Trophoblast cell (in vitro differentiated cells and primary cell): Measurements from ENCODE around the gene DESI1. TPM values are rescaled to one million over a fixed set of nuclear protein-coding genes. Genes with fewer than 3 reads are reported as not detected.

ENCODE experiments used
- DNase-seq, 2 donors: peaks; one replicate each; pipeline ENCODE4 v3.0.0-alpha.2; 2016
- H2AFZ ChIP-seq: 2 replicates; pipeline ENCODE4 v1.6.1; 2013; ENCODE audit warnings: low read length, moderate library complexity, mild to moderate bottlenecking; ENCODE audit not compliant: insufficient read depth, poor library complexity
- H2AK5ac ChIP-seq: 2 replicates; pipeline ENCODE4 v1.6.1; 2013; ENCODE audit warnings: mild to moderate bottlenecking, low read length
- H2BK120ac ChIP-seq: 2 replicates; pipeline ENCODE4 v1.6.1; 2013; ENCODE audit warnings: low read length, mild to moderate bottlenecking, moderate library complexity; ENCODE audit not compliant: insufficient read depth, poor library complexity
- H2BK12ac ChIP-seq: 2 replicates; pipeline ENCODE4 v1.6.1; 2013; ENCODE audit warnings: mild to moderate bottlenecking, low read length, moderate library complexity
- H2BK5ac ChIP-seq: 2 replicates; pipeline ENCODE4 v1.6.1; 2013; ENCODE audit warnings: low read length, low read depth, moderate library complexity, mild to moderate bottlenecking; ENCODE audit not compliant: poor library complexity
- H3K14ac ChIP-seq: 2 replicates; pipeline ENCODE4 v1.6.1; 2013; ENCODE audit warnings: mild to moderate bottlenecking, low read length
- H3K18ac ChIP-seq: 2 replicates; pipeline ENCODE4 v1.6.1; 2013; ENCODE audit warnings: mild to moderate bottlenecking, low read length
- H3K23ac ChIP-seq: 2 replicates; pipeline ENCODE4 v1.6.1; 2013; ENCODE audit warnings: low read length
- H3K27ac ChIP-seq: 2 replicates; pipeline ENCODE4 v1.5.1; 2013; ENCODE audit warnings: low read depth, mild to moderate bottlenecking, inconsistent platforms, low read length, moderate library complexity
- H3K27me3 ChIP-seq: 2 replicates; pipeline ENCODE4 v1.6.1; 2013; ENCODE audit warnings: inconsistent platforms, mild to moderate bottlenecking, low read length, moderate library complexity; ENCODE audit not compliant: insufficient read depth
- H3K36me3 ChIP-seq, 2 experiments: 1 replicate in 1 of 2; 2 replicates in 1 of 2; pipeline ENCODE4 v1.6.1; 2013; ENCODE audit warnings: low read length in 2 of 2, mild to moderate bottlenecking in 2 of 2, moderate library complexity in 1 of 2; ENCODE audit not compliant: insufficient read depth in 2 of 2, control insufficient read depth in 1 of 2
- H3K4ac ChIP-seq: 2 replicates; pipeline ENCODE4 v1.6.1; 2013; ENCODE audit warnings: low read depth, mild to moderate bottlenecking, low read length, moderate library complexity
- H3K4me1 ChIP-seq, 2 experiments: 1 replicate in 1 of 2; 2 replicates in 1 of 2; pipeline ENCODE4 v1.6.1; 2013; ENCODE audit warnings: low read length in 2 of 2, mild to moderate bottlenecking in 2 of 2, moderate library complexity in 1 of 2; ENCODE audit not compliant: insufficient read depth in 2 of 2, control insufficient read depth in 1 of 2
- H3K4me2 ChIP-seq: 2 replicates; pipeline ENCODE4 v1.6.1; 2013; ENCODE audit warnings: inconsistent platforms, mild to moderate bottlenecking, low read length, moderate library complexity
- H3K4me3 ChIP-seq: 2 replicates; pipeline ENCODE4 v1.5.1; 2013; ENCODE audit warnings: mild to moderate bottlenecking, low read depth, low read length, inconsistent platforms
- H3K79me1 ChIP-seq: one replicate; pipeline ENCODE4 v1.6.1; 2013; ENCODE audit warnings: low read length
- H3K79me2 ChIP-seq: 2 replicates; pipeline ENCODE4 v1.6.1; 2013; ENCODE audit warnings: low read length, mild to moderate bottlenecking; ENCODE audit not compliant: control insufficient read depth, insufficient read depth, poor library complexity
- H3K9ac ChIP-seq: 2 replicates; pipeline ENCODE4 v1.6.1; 2013; ENCODE audit warnings: mild to moderate bottlenecking, low read length
- H3K9me3 ChIP-seq: 2 replicates; pipeline ENCODE4 v1.6.1; 2013; ENCODE audit warnings: low read depth, mild to moderate bottlenecking, control low read depth, inconsistent platforms, low read length; ENCODE audit not compliant: insufficient read depth
- H4K12ac ChIP-seq: 2 replicates; pipeline ENCODE4 v1.6.1; 2013; ENCODE audit warnings: low read depth, mild to moderate bottlenecking, low read length, moderate library complexity
- H4K8ac ChIP-seq: 2 replicates; pipeline ENCODE4 v1.6.1; 2013; ENCODE audit warnings: low read depth, mild to moderate bottlenecking, low read length, moderate library complexity
- H4K91ac ChIP-seq: one replicate; pipeline ENCODE4 v1.6.1; 2013; ENCODE audit warnings: low read depth, mild to moderate bottlenecking, low read length, moderate library complexity
- WGBS: extraction: QIAGEN DNeasy Blood & Tissue Kit; methylation state at CpG from one replicate; pipeline ENCODE4 v1.1.7; 2013; ENCODE audit warnings: missing lambda C conversion rate; ENCODE audit not compliant: insufficient read length, insufficient coverage; ENCODE audit errors: extremely low coverage; 5-methylcytosine and 5-hydroxymethylcytosine counted together
- polyA plus RNA-seq: library from polyadenylated mRNA; stranded (reverse); fragments of 200-250 nt; gene quantifications from 2 replicates; pipeline ENCODE4 v1.2.3, GENCODE V29; 2013

Gene DESI1
- 15.8 and 17.3 TPM in 2 replicates for polyA plus RNA-seq

- H2AFZ ChIP-seq = peak within 1 kb of the TSS; percentile 48
- H3K18ac ChIP-seq = peak within 1 kb of the TSS; percentile 61
- peaks cover 7% of the 10 kb centered on the region for H3K79me2 ChIP-seq
- peak within 1 kb of the TSS; percentile 18 for H2BK120ac ChIP-seq
- H3K9me3 ChIP-seq = no peaks in the 10 kb centered on the region
- H3K9ac ChIP-seq = peak within 1 kb of the TSS; percentile 86
- peak within 1 kb of the TSS; percentile 68 for H3K4ac ChIP-seq
- H2AK5ac ChIP-seq = peak within 1 kb of the TSS; percentile 69
- H3K4me2 ChIP-seq = peak within 1 kb of the TSS; percentile 79
- no peaks in the 10 kb centered on the region for H3K27me3 ChIP-seq
- peaks cover 9% of the 10 kb centered on the region for H3K79me1 ChIP-seq
- no CpG with 5 or more reads among the region's 40 CpGs for WGBS
- peak; percentile 20 to 35 for DNase-seq
- peak within 1 kb of the TSS; percentile 64 for H4K91ac ChIP-seq
- peak within 1 kb of the TSS; percentile 59 for H4K12ac ChIP-seq
- H3K23ac ChIP-seq = no peak within 1 kb of the TSS
- H3K4me3 ChIP-seq = peak within 1 kb of the TSS; percentile 92
- peaks cover 19 to 22% of the 10 kb centered on the region in 2 experiments for H3K36me3 ChIP-seq
- peak within 1 kb of the TSS; percentile 64 for H3K27ac ChIP-seq
- no peak within 1 kb of the TSS for H2BK12ac ChIP-seq
- H3K14ac ChIP-seq = peak within 1 kb of the TSS; percentile 71
- peak within 1 kb of the TSS; percentile 83 for H4K8ac ChIP-seq
- H3K4me1 ChIP-seq = peaks cover 2 to 5% of the 10 kb centered on the region in 2 experiments
- H2BK5ac ChIP-seq = peak within 1 kb of the TSS; percentile 10
Measured at GRCh38 chr22:41620589-41621098, at the start of gene DESI1. TSS of gene DESI1 (minus strand) at chr22:41621043. CDS start at chr22:41620839, 204 bp downstream.

- peaks cover 2 to 10% of the 10 kb centered on the region in 2 experiments for H3K4me1 ChIP-seq
- no peak overlapping the region for H2BK120ac ChIP-seq
- no peaks in the 10 kb centered on the region for H3K27me3 ChIP-seq
- no peak overlapping the region for H3K9ac ChIP-seq
- H2AK5ac ChIP-seq = no peak overlapping the region
- H2BK12ac ChIP-seq = no peak overlapping the region
- no peak overlapping the region for H4K8ac ChIP-seq
- peaks cover 5% of the 10 kb centered on the region for H3K79me1 ChIP-seq
- no peak overlapping the region for H2BK5ac ChIP-seq
- no peak overlapping the region for H3K14ac ChIP-seq
- H4K91ac ChIP-seq = no peak overlapping the region
- peaks cover 4 to 13% of the 10 kb centered on the region in 2 experiments for H3K36me3 ChIP-seq
- H3K9me3 ChIP-seq = no peaks in the 10 kb centered on the region
- no peak overlapping the region for H3K18ac ChIP-seq
- H2AFZ ChIP-seq = no peak overlapping the region
- H3K27ac ChIP-seq = no peak overlapping the region
- no peak overlapping the region for H3K4me3 ChIP-seq
- no peak overlapping the region for H3K23ac ChIP-seq
- no peak overlapping the region for H4K12ac ChIP-seq
- no peak overlapping the region for H3K4ac ChIP-seq
- peak; percentile 76 to 77 for DNase-seq
- WGBS = no CpG with 5 or more reads among the region's 21 CpGs
- H3K4me2 ChIP-seq = no peak overlapping the region
- H3K79me2 ChIP-seq = peaks cover 2% of the 10 kb centered on the region
Measured at GRCh38 chr22:41668971-41669911, 48.4 kb upstream of the DESI1 start.

GRCh38 chr22:41664951-41665350 lies 44.1 kb upstream of the DESI1 start:
- no peak for DNase-seq
- Histone ChIP-seq H3K14ac (no peak overlapping the region), H3K36me3 (peaks cover 19 to 39% of the 10 kb centered on the region in 2 experiments)

GRCh38 chr22:41664490-41664889 lies 43.6 kb upstream of the DESI1 start:
- Histone ChIP-seq H3K79me2 (no peaks in the 10 kb centered on the region), H4K12ac (no peak overlapping the region), H3K4me3 (no peak overlapping the region), H3K9ac (no peak overlapping the region), H3K4me2 (no peak overlapping the region), H2BK12ac (no peak overlapping the region), H2BK5ac (no peak overlapping the region), H4K91ac (no peak overlapping the region), H3K9me3 (peaks cover 1% of the 10 kb centered on the region), H3K4me1 (peaks cover 2 to 10% of the 10 kb centered on the region in 2 experiments), H3K36me3 (peaks cover 23 to 43% of the 10 kb centered on the region in 2 experiments), H3K18ac (no peak overlapping the region), H2AK5ac (no peak overlapping the region), H3K27me3 (no peaks in the 10 kb centered on the region), H3K79me1 (peaks cover 5% of the 10 kb centered on the region), H4K8ac (no peak overlapping the region), H3K4ac (no peak overlapping the region), H2BK120ac (no peak overlapping the region), H2AFZ (no peak overlapping the region), H3K14ac (no peak overlapping the region), H3K27ac (no peak overlapping the region), H3K23ac (no peak overlapping the region)
- peak in 1 of 2 donors; percentile 57 for DNase-seq

More at GRCh38 chr22:41664951-41665350, 44.1 kb upstream of the DESI1 start:
- WGBS = no CpG with 5 or more reads among the region's 3 CpGs
- H4K8ac ChIP-seq = no peak overlapping the region
- no peak overlapping the region for H3K27ac ChIP-seq
- H3K4me3 ChIP-seq = no peak overlapping the region
- peaks cover 2 to 10% of the 10 kb centered on the region in 2 experiments for H3K4me1 ChIP-seq
- H4K12ac ChIP-seq = no peak overlapping the region
- H3K9ac ChIP-seq = peak overlapping the region; percentile 70
- H3K23ac ChIP-seq = no peak overlapping the region
- no peak overlapping the region for H3K4me2 ChIP-seq
- no peak overlapping the region for H3K4ac ChIP-seq
- peaks cover under 1% of the 10 kb centered on the region for H3K9me3 ChIP-seq
- no peaks in the 10 kb centered on the region for H3K27me3 ChIP-seq
- no peak overlapping the region for H2AFZ ChIP-seq
- H2BK5ac ChIP-seq = no peak overlapping the region
- no peak overlapping the region for H2BK12ac ChIP-seq
- no peaks in the 10 kb centered on the region for H3K79me2 ChIP-seq
- no peak overlapping the region for H2AK5ac ChIP-seq
- H3K79me1 ChIP-seq = peaks cover 5% of the 10 kb centered on the region
- H3K18ac ChIP-seq = no peak overlapping the region
- H4K91ac ChIP-seq = no peak overlapping the region
- H2BK120ac ChIP-seq = no peak overlapping the region
